ENCODE results near the gene PITPNM3.

The PITPNM3 gene

GRCh38 chr17:6546069-6546718, 10.2 kb downstream of the PITPNM3 start:
- H3K4me3 ChIP-seq (ENCODE audit: low read depth, low read length) = no peak overlapping the region
- TF ChIP-seq CTCF (IDR thresholded peaks at IDR 0.05; ENCODE audit: borderline replicate concordance, insufficient read depth, low read depth, low read length) = no peak

- H3K4me3 ChIP-seq (ENCODE audit: low read depth, low read length) = no peak overlapping the region
- TF ChIP-seq CTCF (IDR thresholded peaks at IDR 0.05; ENCODE audit: borderline replicate concordance, insufficient read depth, low read depth, low read length) = no peak
Measured at GRCh38 chr17:6545291-6545690, 11.1 kb downstream of the PITPNM3 start.

- H3K4me3 ChIP-seq (ENCODE audit: low read depth, low read length) = no peak overlapping the region
- TF ChIP-seq CTCF (IDR thresholded peaks at IDR 0.05; ENCODE audit: borderline replicate concordance, insufficient read depth, low read depth, low read length) = no peak
Measured at GRCh38 chr17:6544011-6544370, 12.4 kb downstream of the PITPNM3 start.

GRCh38 chr17:6543079-6544010, 13.0 kb downstream of the PITPNM3 start:
- no peak for TF ChIP-seq CTCF (IDR thresholded peaks at IDR 0.05; ENCODE audit: borderline replicate concordance, insufficient read depth, low read depth, low read length)
- H3K4me3 ChIP-seq (ENCODE audit: low read depth, low read length) = no peak overlapping the region

- H3K4me3 ChIP-seq (ENCODE audit: low read depth, low read length) = no peak overlapping the region
- TF ChIP-seq CTCF (IDR thresholded peaks at IDR 0.05; ENCODE audit: borderline replicate concordance, insufficient read depth, low read depth, low read length) = no peak
Measured at GRCh38 chr17:6542577-6542976, 13.8 kb downstream of the PITPNM3 start.

GRCh38 chr17:6541886-6542285, 14.5 kb downstream of the PITPNM3 start:
- no peak overlapping the region for H3K4me3 ChIP-seq (ENCODE audit: low read depth, low read length)
- TF ChIP-seq CTCF (IDR thresholded peaks at IDR 0.05; ENCODE audit: borderline replicate concordance, insufficient read depth, low read depth, low read length) = no peak

- no peak for TF ChIP-seq CTCF (IDR thresholded peaks at IDR 0.05; ENCODE audit: borderline replicate concordance, insufficient read depth, low read depth, low read length)
- no peak overlapping the region for H3K4me3 ChIP-seq (ENCODE audit: low read depth, low read length)
Measured at GRCh38 chr17:6539871-6540270, 16.5 kb downstream of the PITPNM3 start.

Measured in GM12875 (cell line).